GM23248 (cell line): ENCODE measurements around the gene SMIM45.

Experiments used
- EZH2 ChIP-seq: fragments of 200-600 bp; sonication (generic); IDR thresholded peaks from 2 replicates; pipeline ENCODE4 v1.6.1; 2018; ENCODE audit warnings: antibody characterized with exemption, mild to moderate bottlenecking; ENCODE audit not compliant: insufficient read depth, poor library complexity, severe bottlenecking
- EZH2phosphoT487 ChIP-seq: fragments of 200-600 bp; sonication (generic); IDR thresholded peaks from 2 replicates; pipeline ENCODE4 v1.6.1; 2018; ENCODE audit warnings: antibody characterized with exemption, moderate library complexity, mild to moderate bottlenecking, low read depth; ENCODE audit not compliant: insufficient read depth

GRCh38 chr22:41943661-41944209 is 8.2 kb upstream of the SMIM45 start:
- TF ChIP-seq EZH2 (no peak), EZH2phosphoT487 (no peak)
